ENCODE results near the gene CECR2. TPM values are rescaled to one million over a fixed set of nuclear protein-coding genes. Genes with fewer than 3 reads are reported as not detected.

The CECR2 gene
- total RNA-seq, 3 donors from 2014 or later (not counting 1 experiment from before 2014, with no cell fraction given), result 0.02 to 0.45 TPM; not detected in 1

- no peaks in the 10 kb centered on the region for H3K36me3 ChIP-seq (ENCODE audit: control insufficient read depth, insufficient read depth, low read length)
- H3K9me3 Mint-ChIP-seq, result no peaks in the 10 kb centered on the region
- H3K4me1 ChIP-seq (ENCODE audit: control insufficient read depth, insufficient read depth, low read length), result no peaks in the 10 kb centered on the region
- TF ChIP-seq CTCF (IDR thresholded peaks at IDR 0.05), result no peak
- H3K4me3 ChIP-seq (ENCODE audit: low read length), result no peak overlapping the region
- no peak for DNase-seq
- 90% methylated on average over 11 of the region's 11 CpGs for WGBS (ENCODE audit: insufficient coverage)
- H3K9me3 ChIP-seq (ENCODE audit: control insufficient read depth, insufficient read depth, low read length), result no peaks in the 10 kb centered on the region
- H3K27me3 ChIP-seq (ENCODE audit: control insufficient read depth, insufficient read depth, low read length), result no peaks in the 10 kb centered on the region
- intact Hi-C loops (cut with micrococcal nuclease), result no loop called here
- no peaks in the 10 kb centered on the region for H3K36me3 Mint-ChIP-seq
- H3K27ac ChIP-seq (ENCODE audit: low read length), result no peak overlapping the region
- H3K27me3 Mint-ChIP-seq (ENCODE audit: low read depth in 2 of 2), result peaks cover 10 to 11% of the 10 kb centered on the region in 2 donors
- no peak overlapping the region for H3K4me3 Mint-ChIP-seq
- H3K27ac Mint-ChIP-seq, result no peak overlapping the region
- no peaks in the 10 kb centered on the region for H3K4me1 Mint-ChIP-seq
- ATAC-seq, result no peak
These were observed 31.6 kb upstream of the CECR2 start for GRCh38 chr22:17337639-17338038.

GRCh38 chr22:17339095-17339693, 30.1 kb upstream of the CECR2 start:
- no peak for ATAC-seq
- no peak overlapping the region for H3K27ac Mint-ChIP-seq
- no peaks in the 10 kb centered on the region for H3K4me1 ChIP-seq (ENCODE audit: control insufficient read depth, insufficient read depth, low read length)
- no peak overlapping the region for H3K4me3 Mint-ChIP-seq
- no peaks in the 10 kb centered on the region for H3K36me3 Mint-ChIP-seq
- H3K36me3 ChIP-seq (ENCODE audit: control insufficient read depth, insufficient read depth, low read length), result no peaks in the 10 kb centered on the region
- H3K27me3 Mint-ChIP-seq (ENCODE audit: low read depth in 2 of 2), result peaks cover 10 to 11% of the 10 kb centered on the region in 2 donors
- intact Hi-C loops (cut with micrococcal nuclease), result no loop called here
- 86% methylated on average over 8 of the region's 8 CpGs for WGBS (ENCODE audit: insufficient coverage)
- H3K4me1 Mint-ChIP-seq, result no peaks in the 10 kb centered on the region
- no peaks in the 10 kb centered on the region for H3K9me3 ChIP-seq (ENCODE audit: control insufficient read depth, insufficient read depth, low read length)
- H3K4me3 ChIP-seq (ENCODE audit: low read length), result no peak overlapping the region
- no peak for DNase-seq
- H3K27me3 ChIP-seq (ENCODE audit: control insufficient read depth, insufficient read depth, low read length), result no peaks in the 10 kb centered on the region
- no peak for TF ChIP-seq CTCF (IDR thresholded peaks at IDR 0.05)
- no peak overlapping the region for H3K27ac ChIP-seq (ENCODE audit: low read length)
- H3K9me3 Mint-ChIP-seq, result no peaks in the 10 kb centered on the region

GRCh38 chr22:17342361-17342760, 26.9 kb upstream of the CECR2 start:
- no peaks in the 10 kb centered on the region for H3K36me3 ChIP-seq (ENCODE audit: control insufficient read depth, insufficient read depth, low read length)
- H3K27me3 Mint-ChIP-seq (ENCODE audit: low read depth in 2 of 2), result peaks cover 9 to 11% of the 10 kb centered on the region in 2 donors
- intact Hi-C loops (cut with micrococcal nuclease), result no loop called here
- ATAC-seq (no peak), DNase-seq (no peak)
- H3K9me3 ChIP-seq (ENCODE audit: control insufficient read depth, insufficient read depth, low read length), result no peaks in the 10 kb centered on the region
- WGBS (ENCODE audit: insufficient coverage), result 87% methylated on average over 5 of the region's 5 CpGs
- H3K4me3 Mint-ChIP-seq, result no peak overlapping the region
- no peak overlapping the region for H3K27ac Mint-ChIP-seq
- H3K27ac ChIP-seq (ENCODE audit: low read length), result no peak overlapping the region
- no peak for TF ChIP-seq CTCF (IDR thresholded peaks at IDR 0.05)
- no peaks in the 10 kb centered on the region for H3K27me3 ChIP-seq (ENCODE audit: control insufficient read depth, insufficient read depth, low read length)
- H3K4me1 Mint-ChIP-seq, result no peaks in the 10 kb centered on the region
- H3K9me3 Mint-ChIP-seq, result no peaks in the 10 kb centered on the region
- no peaks in the 10 kb centered on the region for H3K36me3 Mint-ChIP-seq
- H3K4me1 ChIP-seq (ENCODE audit: control insufficient read depth, insufficient read depth, low read length), result no peaks in the 10 kb centered on the region
- no peak overlapping the region for H3K4me3 ChIP-seq (ENCODE audit: low read length)

- Mint-ChIP-seq H3K4me1 (no peaks in the 10 kb centered on the region), H3K4me3 (no peak overlapping the region), H3K9me3 (no peaks in the 10 kb centered on the region), H3K27ac (no peak overlapping the region), H3K36me3 (no peaks in the 10 kb centered on the region), H3K27me3 (ENCODE audit: low read depth in 2 of 2) (peaks cover 0 to 5% of the 10 kb centered on the region in 2 donors)
- Histone ChIP-seq H3K27ac (ENCODE audit: low read length) (no peak overlapping the region), H3K27me3 (ENCODE audit: control insufficient read depth, insufficient read depth, low read length) (no peaks in the 10 kb centered on the region), H3K4me1 (ENCODE audit: control insufficient read depth, insufficient read depth, low read length) (no peaks in the 10 kb centered on the region), H3K9me3 (ENCODE audit: control insufficient read depth, insufficient read depth, low read length) (no peaks in the 10 kb centered on the region), H3K4me3 (ENCODE audit: low read length) (no peak overlapping the region), H3K36me3 (ENCODE audit: control insufficient read depth, insufficient read depth, low read length) (no peaks in the 10 kb centered on the region)
- no peak for ATAC-seq
- intact Hi-C loops (cut with micrococcal nuclease), result no loop called here
- no peak for DNase-seq
- TF ChIP-seq CTCF (IDR thresholded peaks at IDR 0.05), result no peak
- WGBS (ENCODE audit: insufficient coverage), result 56% methylated on average over 2 of the region's 2 CpGs
These were observed 25.5 kb upstream of the CECR2 start for GRCh38 chr22:17343766-17344165.
